Ectodermal cell (in vitro differentiated cells): ENCODE results near the gene GREB1.

Experiments used
- H3K27ac ChIP-seq: 2 replicates; pipeline ENCODE4 v1.7.0; 2013; ENCODE audit warnings: mild to moderate bottlenecking, low read depth, low read length; ENCODE audit not compliant: insufficient read depth, poor library complexity, severe bottlenecking
- H3K27me3 ChIP-seq: 2 replicates; pipeline ENCODE4 v1.7.0; 2013; ENCODE audit warnings: mild to moderate bottlenecking, low read length; ENCODE audit not compliant: insufficient read depth, control insufficient read depth, poor library complexity, severe bottlenecking
- H3K36me3 ChIP-seq: one replicate; pipeline ENCODE4 v1.7.0; 2013; ENCODE audit warnings: low read length; ENCODE audit not compliant: control insufficient read depth, insufficient read depth
- H3K4me1 ChIP-seq: one replicate; pipeline ENCODE4 v1.7.0; 2013; ENCODE audit warnings: low read length; ENCODE audit not compliant: control insufficient read depth, insufficient read depth
- H3K4me3 ChIP-seq: 2 replicates; pipeline ENCODE4 v1.7.0; 2013; ENCODE audit warnings: low read depth, low read length, control low read depth; ENCODE audit not compliant: insufficient read depth
- H3K9me3 ChIP-seq: 2 replicates; pipeline ENCODE4 v1.7.0; 2013; ENCODE audit warnings: mild to moderate bottlenecking, low read length, moderate library complexity; ENCODE audit not compliant: control insufficient read depth
- WGBS, 2 experiments: methylation state at CpG; one replicate each; pipeline ENCODE4 v1.1.7; 2013; ENCODE audit warnings: missing lambda C conversion rate in 2 of 2; 5-methylcytosine and 5-hydroxymethylcytosine counted together

The GREB1 gene

DNA sequence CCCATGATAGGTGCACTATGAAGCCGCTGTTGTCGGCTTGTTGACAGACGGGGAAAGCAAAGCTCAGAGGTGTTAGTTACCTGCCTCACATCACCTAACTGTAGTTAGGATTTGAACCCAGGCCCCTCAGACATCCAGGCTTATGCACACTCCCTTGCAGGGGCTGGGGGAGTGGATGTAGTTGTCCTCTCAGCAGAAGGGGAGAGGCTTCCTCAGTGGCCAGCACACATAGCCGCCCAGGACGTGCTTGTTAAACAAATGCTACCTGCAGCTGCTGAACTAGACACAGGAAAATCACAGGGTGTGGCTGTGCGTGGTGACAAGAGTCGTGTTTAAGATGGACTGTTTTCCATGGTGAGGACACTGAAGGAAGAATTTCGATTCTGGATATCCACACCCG lies 39.2 kb downstream of the GREB1 start:
- Histone ChIP-seq H3K9me3 (no peaks in the 10 kb centered on the region), H3K27me3 (no peaks in the 10 kb centered on the region), H3K27ac (no peak overlapping the region), H3K4me1 (no peaks in the 10 kb centered on the region), H3K36me3 (peaks cover 19% of the 10 kb centered on the region), H3K4me3 (no peak overlapping the region)
- WGBS, 2 experiments: 90 to 93% methylated on average over 9 of the region's 9 CpGs

DNA sequence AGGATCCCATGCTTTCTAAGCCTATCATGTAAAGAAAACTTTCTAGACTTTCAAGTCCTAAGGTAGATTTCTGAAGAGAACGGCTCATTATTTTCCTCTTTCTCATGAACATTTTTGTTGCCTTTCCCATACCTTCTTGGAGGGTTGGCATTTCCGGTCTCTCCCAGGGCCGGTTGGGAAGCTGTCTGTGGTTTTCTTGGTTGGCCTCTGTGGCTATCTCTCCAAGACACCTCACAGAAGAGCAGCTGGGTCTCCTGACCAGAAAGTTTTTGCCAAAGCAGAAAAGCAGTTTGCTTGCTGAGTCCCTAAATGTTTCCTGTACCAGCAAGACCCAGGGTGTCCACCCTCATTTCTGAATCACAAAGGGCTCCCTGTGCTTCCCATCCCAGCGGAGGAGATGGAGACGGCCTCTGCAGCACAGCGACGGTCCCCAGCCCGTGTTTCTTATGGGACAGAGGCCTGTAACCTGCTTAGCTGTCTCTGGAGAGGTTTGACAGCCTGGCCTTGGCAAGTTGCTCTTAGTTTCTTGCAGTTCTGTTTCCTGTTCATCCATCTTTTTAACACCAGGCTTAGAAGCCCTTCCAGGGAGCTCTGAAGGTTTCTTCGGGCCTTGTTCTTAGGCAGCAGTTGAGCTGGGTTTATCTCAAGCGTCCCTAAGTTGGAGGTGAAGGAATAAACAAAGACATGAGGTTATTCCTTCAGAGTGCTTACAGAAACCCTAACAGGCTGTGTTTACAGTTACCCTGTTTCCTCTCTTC lies 39.8 kb downstream of the GREB1 start:
- Histone ChIP-seq H3K27me3 (no peaks in the 10 kb centered on the region), H3K36me3 (peaks cover 21% of the 10 kb centered on the region), H3K4me1 (no peaks in the 10 kb centered on the region), H3K4me3 (no peak overlapping the region), H3K9me3 (no peaks in the 10 kb centered on the region), H3K27ac (no peak overlapping the region)
- WGBS, 2 experiments: 47 to 56% methylated on average over 10 of the region's 10 CpGs

DNA sequence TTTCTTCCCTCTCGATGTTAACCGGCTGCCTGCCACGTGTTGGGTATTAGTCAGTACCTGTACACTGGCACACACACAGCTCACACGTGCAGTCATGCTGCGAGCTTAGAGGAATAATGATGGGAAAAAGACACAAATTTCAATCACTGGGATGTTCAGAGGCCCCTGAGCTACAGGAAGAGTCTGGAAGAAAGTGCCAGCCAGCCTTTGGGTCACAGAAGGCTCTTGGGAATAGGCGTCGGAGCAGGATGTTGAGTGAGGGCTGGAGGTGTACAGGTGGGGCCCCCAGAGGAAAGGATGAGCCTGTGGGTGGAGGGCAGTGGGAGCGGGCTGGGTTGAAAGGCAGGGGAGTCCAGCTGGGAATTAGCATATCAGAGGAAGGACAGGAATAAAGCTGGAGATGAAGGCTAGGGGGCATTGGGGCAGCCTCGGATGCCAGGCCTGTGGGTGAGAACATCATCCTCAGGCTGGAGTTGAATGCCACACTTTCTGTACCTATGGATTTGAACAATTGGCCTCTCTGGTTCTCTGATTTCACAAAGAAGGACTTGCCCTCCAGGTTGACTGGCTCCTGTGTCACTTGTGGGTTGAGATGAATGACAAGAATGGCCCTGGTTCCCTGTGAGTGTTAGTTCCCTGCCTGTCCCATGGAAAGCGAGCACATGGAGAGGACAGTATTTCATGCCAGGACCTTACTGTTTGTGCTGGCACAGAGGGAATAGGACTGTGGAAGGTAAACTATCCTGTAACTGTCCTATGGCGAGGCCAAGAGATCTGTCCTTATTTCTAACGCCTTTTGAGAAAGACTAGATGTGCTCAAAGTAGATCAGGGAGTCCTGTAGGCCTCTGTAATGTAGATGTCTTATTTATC lies 40.6 kb downstream of the GREB1 start:
- Histone ChIP-seq H3K4me3 (no peak overlapping the region), H3K4me1 (no peaks in the 10 kb centered on the region), H3K27me3 (no peaks in the 10 kb centered on the region), H3K36me3 (peaks cover 27% of the 10 kb centered on the region), H3K9me3 (no peaks in the 10 kb centered on the region), H3K27ac (no peak overlapping the region)
- 88 to 89% methylated on average over 12 of the region's 12 CpGs for WGBS, 2 experiments

DNA sequence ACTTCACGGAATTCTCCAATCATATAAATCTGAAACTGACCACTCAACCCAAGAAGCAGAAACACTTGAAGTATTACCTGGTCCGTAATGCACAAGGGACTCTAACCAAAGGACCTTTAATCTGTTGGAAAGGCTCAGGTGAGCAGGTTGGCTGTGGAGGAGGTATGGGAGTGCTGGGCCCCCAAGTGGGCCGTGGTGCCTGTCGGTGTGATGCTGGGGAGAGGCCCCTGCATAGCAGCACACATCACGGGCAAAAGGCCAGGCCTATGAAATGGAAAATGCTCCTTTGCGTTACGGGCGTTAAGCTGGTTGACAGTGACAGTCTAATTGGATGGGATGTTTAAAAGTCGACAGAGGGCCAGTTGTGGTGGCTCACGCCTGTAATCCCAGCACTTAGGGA lies 42.6 kb downstream of the GREB1 start:
- H3K36me3 ChIP-seq: peaks cover 33% of the 10 kb centered on the region
- H3K4me1 ChIP-seq: no peaks in the 10 kb centered on the region
- no peaks in the 10 kb centered on the region for H3K27me3 ChIP-seq
- H3K27ac ChIP-seq: no peak overlapping the region
- H3K4me3 ChIP-seq: no peak overlapping the region
- WGBS, 2 experiments: 95 to 97% methylated on average over 10 of the region's 10 CpGs
- H3K9me3 ChIP-seq: no peaks in the 10 kb centered on the region

DNA sequence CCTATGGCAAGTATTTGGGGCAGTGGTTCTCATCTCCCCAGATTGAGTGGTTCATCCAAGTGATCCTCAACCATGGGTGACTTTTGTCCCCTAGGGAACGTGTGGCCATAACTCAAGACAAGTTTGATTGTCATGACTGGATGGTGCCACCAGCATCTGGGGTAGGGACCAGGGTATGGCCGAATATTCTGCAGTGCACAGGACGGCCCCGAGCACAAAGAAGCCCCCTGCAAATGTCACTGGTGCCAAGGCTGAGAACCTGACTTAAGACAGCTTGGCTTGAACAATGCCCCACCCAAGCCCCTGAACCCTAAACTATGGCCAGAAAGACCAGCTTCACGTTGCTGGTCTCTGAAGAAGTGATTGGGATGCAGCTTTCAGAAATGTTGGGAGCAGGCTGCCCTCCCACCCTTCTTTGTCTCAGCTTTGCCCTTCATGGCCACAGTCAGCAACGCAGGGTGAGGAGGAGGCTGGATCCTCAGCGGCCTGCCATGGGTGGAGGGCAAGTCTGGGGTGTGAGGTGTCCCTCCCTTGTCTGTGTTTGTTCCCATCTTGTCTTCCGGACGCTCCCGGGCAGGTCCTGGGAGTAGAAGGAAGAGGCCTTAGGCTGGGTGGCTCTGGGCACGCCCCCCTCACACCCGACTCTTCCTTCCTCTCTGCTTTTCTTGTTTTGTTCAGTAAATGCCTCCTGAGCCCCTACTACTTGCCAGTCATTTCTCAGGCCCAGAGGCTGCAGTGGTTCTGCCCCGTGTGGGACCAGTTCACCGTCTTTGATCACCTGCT lies 43.4 kb downstream of the GREB1 start:
- Histone ChIP-seq H3K36me3 (peaks cover 33% of the 10 kb centered on the region), H3K4me3 (no peak overlapping the region), H3K27me3 (no peaks in the 10 kb centered on the region), H3K9me3 (no peaks in the 10 kb centered on the region), H3K27ac (no peak overlapping the region), H3K4me1 (peaks cover 3% of the 10 kb centered on the region)
- 95 to 96% methylated on average over 14 of the region's 14 CpGs for WGBS, 2 experiments

DNA sequence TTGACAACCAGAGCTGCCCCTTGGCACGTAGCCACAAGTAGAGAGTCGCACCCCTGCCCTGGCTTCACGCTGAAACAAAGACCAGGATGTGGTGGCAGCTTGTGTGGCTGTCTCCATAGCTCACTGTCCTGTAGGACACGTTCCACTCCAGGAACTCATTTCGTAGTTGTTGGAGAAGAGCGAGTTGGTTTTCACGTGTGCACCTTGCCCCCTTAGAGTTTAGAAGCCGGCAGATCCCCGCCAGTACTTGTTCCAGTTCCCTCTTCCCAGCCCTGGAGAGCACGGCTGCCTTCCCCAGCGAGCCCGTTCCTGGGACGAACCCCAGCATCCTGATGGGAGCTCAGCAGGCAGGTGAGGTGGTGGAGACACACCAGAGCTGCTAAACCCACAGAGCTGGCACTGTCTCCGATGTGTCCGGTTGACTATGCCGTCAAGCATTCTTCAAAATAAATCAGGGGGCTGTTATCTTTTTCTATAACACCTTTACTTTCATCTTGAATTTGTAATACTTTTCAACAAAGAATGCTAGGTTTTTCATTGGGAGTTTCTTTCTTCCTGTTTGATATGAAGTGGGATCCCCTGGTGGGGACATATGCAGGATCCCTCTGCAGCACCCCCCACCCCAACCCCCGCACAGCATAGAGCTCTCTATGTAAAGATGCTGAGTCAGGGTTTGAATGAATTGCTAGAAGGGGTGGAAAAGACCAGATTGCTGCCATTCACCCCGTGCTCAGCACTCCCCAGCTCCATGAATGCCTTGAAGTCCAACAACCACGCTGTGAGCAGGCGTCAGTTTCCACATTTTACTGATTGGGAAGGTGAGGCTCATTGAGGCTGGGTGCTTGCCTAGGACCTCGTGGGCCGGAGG lies 44.5 kb downstream of the GREB1 start:
- H3K36me3 ChIP-seq: peaks cover 33% of the 10 kb centered on the region
- no peaks in the 10 kb centered on the region for H3K27me3 ChIP-seq
- no peak overlapping the region for H3K27ac ChIP-seq
- 91 to 92% methylated on average over 21 to 22 of the region's 22 CpGs for WGBS, 2 experiments
- no peaks in the 10 kb centered on the region for H3K9me3 ChIP-seq
- H3K4me3 ChIP-seq: no peak overlapping the region
- H3K4me1 ChIP-seq: peaks cover 3% of the 10 kb centered on the region

DNA sequence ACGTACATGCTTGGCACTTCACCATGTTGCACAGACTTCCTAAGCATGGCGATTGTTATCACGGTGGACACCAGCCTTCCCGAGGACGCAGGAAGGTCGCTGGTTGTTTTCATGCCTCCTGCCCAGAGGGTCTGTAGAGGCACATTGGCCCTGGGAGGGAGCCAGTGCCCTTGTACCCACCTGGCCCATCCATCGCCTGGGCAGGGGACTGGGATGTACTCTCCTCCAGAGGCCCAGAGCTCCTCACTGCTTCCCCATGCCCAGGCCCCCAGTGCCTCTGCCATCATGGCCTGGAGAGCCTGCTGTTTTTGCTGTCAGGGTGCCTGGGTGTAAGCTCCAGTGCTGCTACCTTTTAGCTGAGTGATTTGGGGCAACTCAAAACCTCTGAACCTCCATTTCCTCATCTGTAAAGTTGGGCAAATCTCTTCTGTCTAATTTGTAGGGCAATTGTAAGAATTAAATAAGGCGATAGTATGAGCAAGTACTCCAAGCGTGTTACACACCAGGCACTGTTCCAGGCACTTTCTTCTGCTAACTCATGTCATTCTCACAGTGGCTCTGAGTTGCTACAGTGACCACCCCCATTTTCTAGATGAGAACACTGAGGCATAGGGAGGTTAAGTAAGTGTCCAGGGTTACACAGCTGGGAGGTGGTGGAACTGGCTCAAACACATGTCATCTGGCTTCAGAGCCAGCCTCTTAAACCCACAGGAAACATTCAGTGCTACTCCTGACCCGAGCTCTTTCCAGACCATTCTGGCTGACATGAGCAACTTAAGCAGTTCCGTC lies 45.3 kb downstream of the GREB1 start:
- no peak overlapping the region for H3K27ac ChIP-seq
- H3K9me3 ChIP-seq: no peaks in the 10 kb centered on the region
- H3K4me1 ChIP-seq: peaks cover 8% of the 10 kb centered on the region
- H3K36me3 ChIP-seq: peaks cover 33% of the 10 kb centered on the region
- 96 to 98% methylated on average over 11 of the region's 11 CpGs for WGBS, 2 experiments
- no peaks in the 10 kb centered on the region for H3K27me3 ChIP-seq
- no peak overlapping the region for H3K4me3 ChIP-seq

DNA sequence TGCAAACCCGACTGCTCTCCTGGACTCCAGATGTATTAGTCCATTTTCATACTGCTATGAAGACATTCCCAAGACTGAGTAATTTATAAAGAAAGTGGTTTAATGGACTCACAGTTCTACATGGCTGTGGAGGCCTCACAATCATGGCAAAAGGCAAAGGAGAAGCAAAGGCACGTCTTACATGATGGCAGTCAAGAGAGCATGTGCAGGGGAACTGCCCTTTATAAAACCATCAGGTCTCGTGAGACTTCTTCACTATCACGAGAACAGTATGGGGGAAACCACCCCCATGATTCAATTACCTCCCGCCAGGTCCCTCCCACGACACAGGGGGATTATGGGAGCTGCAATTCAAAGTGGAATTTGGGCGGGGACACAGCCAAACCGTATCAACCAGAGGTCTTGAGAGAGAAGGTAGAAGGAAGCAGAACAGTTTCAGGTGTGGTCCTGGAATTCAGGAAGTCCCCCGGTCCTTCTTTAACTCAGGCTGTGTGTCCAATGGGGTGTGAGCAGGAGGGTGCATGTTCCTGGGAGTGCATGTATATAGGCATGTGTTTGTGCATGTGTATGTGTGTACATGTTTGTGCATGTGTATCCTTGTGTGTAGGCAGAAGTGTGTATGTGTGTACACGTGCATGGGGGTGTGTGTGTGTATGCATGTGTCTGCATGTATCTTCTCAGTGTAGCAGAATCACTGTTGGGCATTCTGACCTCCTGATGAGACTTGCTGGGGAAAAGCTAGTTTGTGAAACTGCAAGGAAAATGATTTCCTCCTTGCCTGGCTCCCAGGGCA lies 46.2 kb downstream of the GREB1 start:
- peaks cover 8% of the 10 kb centered on the region for H3K4me1 ChIP-seq
- H3K36me3 ChIP-seq: peaks cover 34% of the 10 kb centered on the region
- H3K27me3 ChIP-seq: no peaks in the 10 kb centered on the region
- H3K4me3 ChIP-seq: no peak overlapping the region
- H3K9me3 ChIP-seq: no peaks in the 10 kb centered on the region
- no peak overlapping the region for H3K27ac ChIP-seq
- WGBS, 2 experiments: 84 to 86% methylated on average over 10 of the region's 10 CpGs
